PC-9 (cell line): Measurements from ENCODE around the gene STK10. TPM values are rescaled to one million over a fixed set of nuclear protein-coding genes. Genes with fewer than 3 reads are reported as not detected.

Experiments used
- BruUV-seq: library from RNA; stranded (reverse); fragments of 400-500 nt; replicated peaks from 2 replicates; lab custom pipeline; 2021; lab: Mats Ljungman, UMichigan
- CTCF ChIA-PET: fragments of 300-600 bp; sonication (Branson Sonifier 250); formaldehyde crosslinking; loops from one replicate; lab custom pipeline; 2022; ENCODE audit warnings: antibody characterized with exemption; lab: Charles Lee
- POLR2A ChIA-PET: fragments of 300-600 bp; sonication (Branson Sonifier 250); formaldehyde crosslinking; loops from one replicate; lab custom pipeline; 2022; ENCODE audit warnings: antibody characterized with exemption; ENCODE audit not compliant: unreplicated experiment; lab: Charles Lee
- DNase-seq, 2 experiments: peaks; one replicate each; pipeline versions ENCODE4 v3.0.0 to v3.0.0-alpha.2; 2015 to 2022; ENCODE audit warnings: mixed read lengths in 1 of 2
- H2AFZ ChIP-seq: fragments of 200-600 bp; sonication (generic); 2 replicates; pipeline ENCODE4 v1.8.1; 2017; ENCODE audit warnings: antibody characterized with exemption
- H3F3A ChIP-seq: fragments of 200-600 bp; sonication (generic); 2 replicates; pipeline ENCODE4 v1.8.1; 2017; ENCODE audit warnings: antibody characterized with exemption, mild to moderate bottlenecking, low read depth; ENCODE audit not compliant: insufficient read depth
- H3K27ac ChIP-seq: fragments of 200-600 bp; sonication (generic); 2 replicates; pipeline ENCODE4 v1.6.1; 2016; ENCODE audit warnings: mixed run types
- H3K27me3 ChIP-seq: fragments of 200-600 bp; sonication (generic); 2 replicates; pipeline ENCODE4 v1.6.1; 2016; ENCODE audit warnings: low read depth, mixed run types; ENCODE audit not compliant: insufficient read depth
- H3K36me3 ChIP-seq: fragments of 200-600 bp; sonication (generic); 2 replicates; pipeline ENCODE4 v1.6.1; 2016; ENCODE audit warnings: low read depth, mixed run types
- H3K4me1 ChIP-seq: fragments of 200-600 bp; sonication (generic); replicated peaks from 2 replicates; pipeline ENCODE4 v1.6.1; 2016; ENCODE audit warnings: mixed run types; ENCODE audit not compliant: insufficient read depth
- H3K4me2 ChIP-seq: fragments of 200-600 bp; sonication (generic); 2 replicates; pipeline ENCODE4 v1.6.1; 2017; ENCODE audit warnings: mixed run types
- H3K4me3 ChIP-seq: fragments of 200-600 bp; sonication (generic); 2 replicates; pipeline ENCODE4 v1.6.1; 2016; ENCODE audit warnings: mixed run types
- H3K79me2 ChIP-seq: fragments of 200-600 bp; sonication (generic); 2 replicates; pipeline ENCODE4 v1.6.1; 2017; ENCODE audit warnings: low read depth, mixed run types
- H3K9me2 ChIP-seq: fragments of 200-600 bp; sonication (generic); 2 replicates; pipeline ENCODE4 v1.8.1; 2017; ENCODE audit warnings: mild to moderate bottlenecking; ENCODE audit not compliant: insufficient read depth
- H3K9me3 ChIP-seq: fragments of 200-600 bp; sonication (generic); 2 replicates; pipeline ENCODE4 v1.8.1; 2016; ENCODE audit warnings: low read depth; ENCODE audit not compliant: insufficient read depth
- H4K20me1 ChIP-seq: fragments of 200-600 bp; sonication (generic); 2 replicates; pipeline ENCODE4 v1.8.1; 2017; ENCODE audit not compliant: insufficient read depth
- EZH2 ChIP-seq: fragments of 200-600 bp; sonication (generic); IDR thresholded peaks from 2 replicates; pipeline ENCODE4 v1.8.0; 2017; ENCODE audit warnings: antibody characterized with exemption, low read depth
- intact Hi-C: fragments of 100-400 bp; cut with micrococcal nuclease; formaldehyde crosslinking; loops from one replicate; pipeline ENCODE4 v1.10.0; 2022; ENCODE audit not compliant: unreplicated experiment
- total RNA-seq: library from RNA; stranded (reverse); gene quantifications from 2 replicates; pipeline ENCODE4 v1.2.3, GENCODE V29; 2021
- TF ChIP-seq, protein P1 (sequence below): fragments of 200-600 bp; sonication (generic); conservative IDR thresholded peaks from 2 replicates; pipeline ENCODE4 v1.6.1; 2017; ENCODE audit warnings: mixed run types, antibody characterized with exemption, mild to moderate bottlenecking, moderate library complexity

STK10 gene
- total RNA-seq, 1 experiment from 2014 or later, result 31.5 TPM

DNA sequence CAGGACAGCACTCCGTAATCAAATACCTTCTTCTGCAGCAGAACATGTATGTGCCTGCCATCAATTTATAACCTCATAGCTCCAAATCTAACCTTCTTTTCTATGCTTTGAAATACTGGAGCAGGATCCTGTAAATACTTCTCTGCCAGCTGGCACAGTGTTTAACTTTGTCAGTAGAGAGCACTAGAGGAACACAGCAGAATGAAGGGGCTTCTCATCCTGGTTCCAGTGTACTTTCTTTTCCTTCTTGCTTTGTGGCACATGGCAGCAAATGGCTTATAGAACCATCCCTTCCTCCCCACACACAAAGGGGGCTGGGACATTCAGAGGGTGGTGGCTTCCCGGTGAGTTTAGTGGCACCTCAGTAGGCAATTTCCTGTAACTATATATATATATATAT is 177.7 kb downstream of the STK10 start:
- ChIA-PET CTCF (interaction anchor here (0.8 kb wide), 1 partner anchor 165 kb away, joined by 5 read pairs; no protein-coding TSS in a partner anchor), POLR2A (no interaction called here)
- no peaks in the 10 kb centered on the region for H3K9me2 ChIP-seq
- no peaks in the 10 kb centered on the region for H3K9me3 ChIP-seq
- DNase-seq, result no peak
- peaks cover 7% of the 10 kb centered on the region; the same call in 1 of the 2 replicates for H3K4me1 ChIP-seq
- H3K27me3 ChIP-seq, result no peaks in the 10 kb centered on the region
- no peak for TF ChIP-seq EZH2
- TF ChIP-seq, protein P1, sequence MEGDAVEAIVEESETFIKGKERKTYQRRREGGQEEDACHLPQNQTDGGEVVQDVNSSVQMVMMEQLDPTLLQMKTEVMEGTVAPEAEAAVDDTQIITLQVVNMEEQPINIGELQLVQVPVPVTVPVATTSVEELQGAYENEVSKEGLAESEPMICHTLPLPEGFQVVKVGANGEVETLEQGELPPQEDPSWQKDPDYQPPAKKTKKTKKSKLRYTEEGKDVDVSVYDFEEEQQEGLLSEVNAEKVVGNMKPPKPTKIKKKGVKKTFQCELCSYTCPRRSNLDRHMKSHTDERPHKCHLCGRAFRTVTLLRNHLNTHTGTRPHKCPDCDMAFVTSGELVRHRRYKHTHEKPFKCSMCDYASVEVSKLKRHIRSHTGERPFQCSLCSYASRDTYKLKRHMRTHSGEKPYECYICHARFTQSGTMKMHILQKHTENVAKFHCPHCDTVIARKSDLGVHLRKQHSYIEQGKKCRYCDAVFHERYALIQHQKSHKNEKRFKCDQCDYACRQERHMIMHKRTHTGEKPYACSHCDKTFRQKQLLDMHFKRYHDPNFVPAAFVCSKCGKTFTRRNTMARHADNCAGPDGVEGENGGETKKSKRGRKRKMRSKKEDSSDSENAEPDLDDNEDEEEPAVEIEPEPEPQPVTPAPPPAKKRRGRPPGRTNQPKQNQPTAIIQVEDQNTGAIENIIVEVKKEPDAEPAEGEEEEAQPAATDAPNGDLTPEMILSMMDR, result no peak
- no peak overlapping the region for H2AFZ ChIP-seq
- H3K27ac ChIP-seq, result no peak overlapping the region
- intact Hi-C loops, result no loop called here
- no TSS peak for BruUV-seq
- peaks cover 22% of the 10 kb centered on the region for H3K79me2 ChIP-seq
- no peaks in the 10 kb centered on the region for H3K36me3 ChIP-seq
- H3F3A ChIP-seq, result peaks cover 10% of the 10 kb centered on the region; the same call in 1 of the 2 replicates
- no peak overlapping the region for H3K4me3 ChIP-seq
- H3K4me2 ChIP-seq, result no peak overlapping the region
- H4K20me1 ChIP-seq, result peaks cover 3% of the 10 kb centered on the region; the same call in 1 of the 2 replicates

DNA sequence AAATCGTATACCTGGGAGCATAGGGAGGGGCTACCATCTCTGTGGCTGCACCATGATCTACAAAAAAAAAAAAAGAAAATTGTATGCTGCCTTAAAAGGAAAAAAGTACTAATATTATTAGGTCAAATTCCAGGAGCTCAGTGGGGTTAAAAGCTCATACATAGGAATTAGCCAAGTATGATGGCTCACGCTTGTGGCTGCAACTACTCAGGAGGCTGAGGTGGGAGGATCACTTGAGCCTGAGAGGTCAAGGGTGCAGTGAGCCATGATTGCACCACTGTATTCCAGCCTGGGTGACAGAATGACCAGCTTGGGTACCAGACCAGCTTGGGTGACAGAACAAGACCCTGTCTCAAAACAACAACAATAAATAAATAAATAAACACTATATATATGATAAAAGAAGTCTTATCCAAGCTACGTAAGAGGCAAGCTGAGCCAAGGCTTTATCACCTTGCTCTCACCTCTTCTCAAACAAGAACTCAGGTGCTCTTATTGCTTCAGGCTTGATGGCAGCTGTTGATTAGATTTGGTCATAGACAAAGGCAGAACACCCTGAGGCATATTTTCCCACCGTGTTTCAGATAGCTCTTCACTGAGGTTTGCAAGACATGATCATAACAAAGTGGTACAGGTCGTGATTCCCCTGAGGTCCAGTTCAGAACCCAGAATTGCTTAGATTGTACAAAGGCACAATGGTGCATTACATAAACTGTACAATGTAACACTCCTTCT is 178.3 kb downstream of the STK10 start:
- intact Hi-C loops, result loop anchor here (5.0 kb wide), 1 partner anchor 273 kb away; the partner anchor contains the start of gene UBTD2
- Histone ChIP-seq H3K79me2 (peaks cover 28% of the 10 kb centered on the region), H3K27me3 (no peaks in the 10 kb centered on the region), H3K4me2 (no peak overlapping the region), H2AFZ (no peak overlapping the region), H3K36me3 (no peaks in the 10 kb centered on the region), H3K4me3 (no peak overlapping the region), H3K9me2 (no peaks in the 10 kb centered on the region), H3K4me1 (peaks cover 9% of the 10 kb centered on the region), H3K27ac (no peak overlapping the region), H4K20me1 (peaks cover 8% of the 10 kb centered on the region; the same call in 1 of the 2 replicates), H3F3A (peaks cover 13% of the 10 kb centered on the region; the same call in 1 of the 2 replicates), H3K9me3 (no peaks in the 10 kb centered on the region)
- POLR2A ChIA-PET, result no interaction called here
- no peak for DNase-seq
- no TSS peak for BruUV-seq
- TF ChIP-seq, protein P1, result no peak
- TF ChIP-seq EZH2, result no peak
- CTCF ChIA-PET, result interaction anchor here (0.8 kb wide), 1 partner anchor 165 kb away, joined by 5 read pairs; no protein-coding TSS in a partner anchor

DNA sequence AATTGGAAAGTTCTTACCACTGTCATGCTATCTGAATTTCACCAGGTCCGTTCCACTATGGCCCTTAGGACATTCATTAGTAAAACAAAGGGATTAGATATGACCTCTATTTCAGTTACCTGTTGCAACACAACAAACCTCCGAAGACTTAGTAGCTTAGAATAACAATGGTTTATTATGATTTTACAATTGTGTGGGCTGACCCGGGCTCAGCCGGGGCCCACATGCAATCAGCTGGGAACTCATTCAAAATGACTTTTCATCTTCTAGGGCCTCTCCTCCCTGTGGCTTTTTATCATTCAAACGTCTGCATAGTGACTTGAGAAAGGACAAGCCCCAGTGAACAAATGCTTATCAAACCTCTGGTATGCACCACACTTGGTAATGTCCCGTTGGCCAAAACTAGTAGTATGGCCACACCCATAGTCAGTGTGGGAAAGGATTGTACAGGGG is 179.3 kb downstream of the STK10 start:
- no peak overlapping the region for H3K4me3 ChIP-seq
- H3F3A ChIP-seq, result peaks cover 13% of the 10 kb centered on the region; the same call in 1 of the 2 replicates
- no TSS peak for BruUV-seq
- peaks cover 37% of the 10 kb centered on the region for H3K79me2 ChIP-seq
- DNase-seq, result no peak
- CTCF ChIA-PET, result no interaction called here
- H4K20me1 ChIP-seq, result peaks cover 14% of the 10 kb centered on the region
- 0 out of 2 replicates have a peak overlapping the region, but pooled peaks have one; percentile 89 for H3K4me2 ChIP-seq
- TF ChIP-seq EZH2, result no peak
- TF ChIP-seq, protein P1, result no peak
- no peak overlapping the region for H3K27ac ChIP-seq
- no peaks in the 10 kb centered on the region for H3K9me3 ChIP-seq
- H3K27me3 ChIP-seq, result no peaks in the 10 kb centered on the region
- no peak overlapping the region for H2AFZ ChIP-seq
- intact Hi-C loops, result loop anchor here (5.0 kb wide), 1 partner anchor 274 kb away; the partner anchor contains the start of gene UBTD2
- H3K36me3 ChIP-seq, result no peaks in the 10 kb centered on the region
- H3K4me1 ChIP-seq, result peaks cover 19% of the 10 kb centered on the region
- no peaks in the 10 kb centered on the region for H3K9me2 ChIP-seq
- POLR2A ChIA-PET, result no interaction called here
